H1 (cell line): ENCODE measurements around the gene ARFGEF3. TPM values are rescaled to one million over a fixed set of nuclear protein-coding genes. Genes with fewer than 3 reads are reported as not detected.

Experiments
- BCL11A ChIP-seq, 2 experiments: IDR thresholded peaks; one replicate each; pipeline ENCODE4 v1.6.1; 2011; ENCODE audit warnings: low read depth in 2 of 2, low read length in 2 of 2, mild to moderate bottlenecking in 2 of 2
- BRCA1 ChIP-seq: IDR thresholded peaks from 2 replicates; pipeline ENCODE4 v1.6.1; 2012; ENCODE audit warnings: low read depth, low read length, improper control_type of control experiment
- CHD7 ChIP-seq: fragments of 300-600 bp; sonication (generic); IDR thresholded peaks from 2 replicates; pipeline ENCODE4 v1.7.1; 2012; ENCODE audit warnings: low read length, moderate library complexity, mild to moderate bottlenecking, inconsistent platforms; ENCODE audit not compliant: insufficient replicate concordance
- E2F6 ChIP-seq: IDR thresholded peaks from 2 replicates; pipeline ENCODE4 v1.6.1; 2012; ENCODE audit warnings: inconsistent platforms
- HDAC6 ChIP-seq: IDR thresholded peaks from one replicate; pipeline ENCODE4 v1.7.1; 2012; ENCODE audit warnings: low read depth, mild to moderate bottlenecking, inconsistent platforms, low read length, moderate library complexity
- POU5F1 ChIP-seq: IDR thresholded peaks from 2 replicates; pipeline ENCODE4 v1.6.1; 2011; ENCODE audit warnings: low read depth, mild to moderate bottlenecking, low read length, moderate library complexity
- ZNF274 ChIP-seq: IDR thresholded peaks from 2 replicates; pipeline ENCODE4 v1.7.0; 2012; ENCODE audit warnings: low read length, borderline replicate concordance; ENCODE audit errors: extremely low read depth
- polyA plus RNA-seq, 7 experiments: library from polyadenylated mRNA; depleted of rRNA in 3 of 7; stranded (reverse) in 5 of 7; unstranded in 2 of 7; fragments of >200 nt in 5 of 7; fragments of 200-250 nt in 2 of 7; gene quantifications; 1 replicate in 5 of 7; 2 replicates in 1 of 7; 4 replicates in 1 of 7; pipeline versions ENCODE4 v1.2.1 to v1.2.3, GENCODE V29; 2011 to 2013; ENCODE audit warnings: missing spikeins in 2 of 7, mixed read lengths in 2 of 7
- total RNA-seq: library from RNA; stranded (reverse); fragmentation: NEBNext Ultra II Directional; extraction: Animal tissue kit (Norgen Biotek cat#: 25700); gene quantifications from 2 replicates; pipeline ENCODE4 v1.2.1, GENCODE V29; 2021

Gene ARFGEF3
- total and polyA plus RNA-seq, 2 of the 8 experiments (the other 6 are each of a cell fraction or from before 2014, with no cell fraction given), result 5.8 to 23.2 TPM

- TF ChIP-seq CHD7 (no peak), POU5F1 (no peak), E2F6 (no peak), BCL11A (IDR thresholded peaks at IDR 0.05; ENCODE audit: low read depth in 2 of 2, low read length in 2 of 2) (no peak), BRCA1 (no peak), ZNF274 (no peak), HDAC6 (no peak)
- TF ChIP-seq, all 59 proteins: peak for 0
Measured at GRCh38 chr6:138229663-138230179, 68.0 kb downstream of the ARFGEF3 start (continued).
